GM23338 (cell line): ENCODE results near the gene CCDC92. TPM values are rescaled to one million over a fixed set of nuclear protein-coding genes. Genes with fewer than 3 reads are reported as not detected.

Experiments used
- polyA plus RNA-seq: library from polyadenylated mRNA; unstranded; fragments of >200 nt; fragmentation: Nextera tagmentation; extraction: Ambion mirVana; gene quantifications from 2 replicates; pipeline ENCODE4 v1.2.1, GENCODE V29; 2016
- small RNA-seq: library from RNA; depleted of rRNA; stranded (forward); fragments of <200 nt; gene quantifications from one replicate; pipeline ENCODE3, GENCODE V24; 2014; ENCODE audit warnings: low replicate concordance
- total RNA-seq: library from RNA; depleted of rRNA; stranded (reverse); fragments of >200 nt; shearing (Covaris generic); gene quantifications from 2 replicates; pipeline ENCODE4 v1.2.3, GENCODE V29; 2014; rRNA removed

Gene CCDC92
- total and polyA plus RNA-seq, 2 experiments from 2014 or later, result 0.08 to 0.31 TPM

Small RNAs within 50 kb of the gene (small RNA-seq; reads per million reads assigned to genes)
- not detected for gene AC068790.4
- gene AC068790.6, result not detected

Other genes starting within 250 kb of the CCDC92 start
- gene DNAH10, start 210.5 kb downstream of the CCDC92 start, total RNA-seq, result 0.03 and 0.12 TPM in 2 replicates
- gene DNAH10, start 210.5 kb downstream of the CCDC92 start, polyA plus RNA-seq, result 0.03 and 0.19 TPM in 2 replicates
- gene ZNF664, start 384 bp upstream of the CCDC92 start, total RNA-seq, result 35.2 and 89.2 TPM in 2 replicates
- gene ZNF664, start 384 bp upstream of the CCDC92 start, polyA plus RNA-seq, result 8.1 and 9.7 TPM in 2 replicates